AG04449 (cell line): ENCODE measurements around the gene TRRAP.

Experiments used
- CTCF ChIA-PET: fragments of 350-600 bp; formaldehyde crosslinking; extraction: SDS; loops from one replicate; lab custom pipeline; 2021; ENCODE audit warnings: antibody characterized with exemption; lab: Yijun Ruan, JAX
- POLR2A ChIA-PET: fragments of 400-600, 350-600 bp; formaldehyde crosslinking; extraction: SDS; loops from one replicate; lab custom pipeline; 2020; ENCODE audit warnings: antibody characterized with exemption, inconsistent platforms; lab: Yijun Ruan, JAX
- DNase-seq: peaks from one replicate; pipeline ENCODE4 v3.0.0-alpha.2; 2010; ENCODE audit warnings: low read depth, low spot score
- H3K4me3 ChIP-seq: 2 replicates; pipeline ENCODE4 v1.5.1; 2011; ENCODE audit warnings: low read depth, mild to moderate bottlenecking, control low read depth, low read length
- CTCF ChIP-seq: IDR thresholded peaks from one replicate; pipeline ENCODE4 v1.5.1; 2011; ENCODE audit warnings: mild to moderate bottlenecking, moderate library complexity, low read length, control low read depth, inconsistent platforms; ENCODE audit not compliant: insufficient read depth; ENCODE audit errors: missing control alignments

The TRRAP gene

GRCh38 chr7:98922392-98923187, 44.3 kb downstream of the TRRAP start:
- ChIA-PET CTCF (interaction anchor here (0.9 to 1.2 kb wide), 4 partner anchors 9 to 44 kb away, joined by 4 to 5 read pairs (median 4); partner anchors contain the start of gene TRRAP), POLR2A (interaction anchor here (0.7 kb wide), 1 partner anchor 72 kb away, joined by 3 read pairs; no protein-coding TSS in a partner anchor)
- no peak for DNase-seq
- no peak overlapping the region for H3K4me3 ChIP-seq
- no peak for TF ChIP-seq CTCF

GRCh38 chr7:98923512-98923911, 45.2 kb downstream of the TRRAP start:
- H3K4me3 ChIP-seq: no peak overlapping the region
- CTCF ChIA-PET: interaction anchor here (0.9 kb wide), 1 partner anchor 45 kb away, joined by 3 read pairs; the partner anchor contains the start of gene TRRAP
- DNase-seq: no peak
- POLR2A ChIA-PET: no interaction called here
- TF ChIP-seq CTCF: no peak

GRCh38 chr7:98927125-98927524, 48.8 kb downstream of the TRRAP start:
- H3K4me3 ChIP-seq: no peak overlapping the region
- no peak for TF ChIP-seq CTCF
- POLR2A ChIA-PET: no interaction called here
- no peak for DNase-seq
- CTCF ChIA-PET: no interaction called here

GRCh38 chr7:98930464-98930863, 52.1 kb downstream of the TRRAP start:
- ChIA-PET CTCF (interaction anchor here (0.8 to 1.1 kb wide), 2 partner anchors 13 to 19 kb away, joined by 3 to 7 read pairs; no protein-coding TSS in a partner anchor), POLR2A (no interaction called here)
- TF ChIP-seq CTCF: no peak
- H3K4me3 ChIP-seq: no peak overlapping the region
- no peak for DNase-seq

- H3K4me3 ChIP-seq: no peak overlapping the region
- no peak for DNase-seq
- POLR2A ChIA-PET: no interaction called here
- CTCF ChIA-PET: interaction anchor here (0.8 to 1.7 kb wide), 3 partner anchors 8 to 19 kb away, joined by 3 to 7 read pairs (median 5); no protein-coding TSS in a partner anchor
- TF ChIP-seq CTCF: no peak
These were observed 52.6 kb downstream of the TRRAP start for GRCh38 chr7:98930921-98931320.

- TF ChIP-seq CTCF: no peak
- H3K4me3 ChIP-seq: no peak overlapping the region
- ChIA-PET CTCF (no interaction called here), POLR2A (no interaction called here)
- DNase-seq: no peak
These were observed 55.0 kb downstream of the TRRAP start for GRCh38 chr7:98933321-98933720.
